Transverse colon (tissue), 4 donors: ENCODE results near the gene ABCG8. TPM values are rescaled to one million over a fixed set of nuclear protein-coding genes. Genes with fewer than 3 reads are reported as not detected.

Experiments used
- DNase-seq: peaks from one replicate; pipeline ENCODE4 v3.0.0-alpha.2; 2019
- H3K27ac ChIP-seq, 4 donors: fragments of 200-600 bp; sonication (generic); 2 replicates each; pipeline ENCODE4 v1.5.1; 2016 to 2018; ENCODE audit warnings: inconsistent platforms in 4 of 4
- H3K27me3 ChIP-seq: fragments of 200-600 bp; sonication (generic); 2 replicates; pipeline ENCODE4 v1.5.1; 2017; ENCODE audit warnings: inconsistent platforms
- H3K36me3 ChIP-seq, 4 donors: fragments of 200-600 bp; sonication (generic); 2 replicates each; pipeline ENCODE4 v1.5.1; 2017 to 2019; ENCODE audit warnings: inconsistent platforms in 4 of 4
- H3K4me1 ChIP-seq, 4 donors: fragments of 200-600 bp; sonication (generic); 2 replicates each; pipeline ENCODE4 v1.5.1; 2017 to 2020; ENCODE audit warnings: inconsistent platforms in 4 of 4
- H3K4me3 ChIP-seq, 4 donors: fragments of 200-600 bp; sonication (generic); 1 replicate in 1 of 4; 2 replicates in 3 of 4; pipeline versions ENCODE4 v1.5.1 to v1.6.1; 2017 to 2019; ENCODE audit warnings: inconsistent platforms in 4 of 4
- H3K9me3 ChIP-seq, 2 donors: fragments of 200-600 bp; sonication (generic); 2 replicates each; pipeline ENCODE4 v1.5.1; 2017 to 2019; ENCODE audit warnings: inconsistent platforms in 2 of 2
- EP300 ChIP-seq: sonication (generic); formaldehyde crosslinking; IDR thresholded peaks from one replicate; pipeline ENCODE4 v1.6.1; 2017; ENCODE audit warnings: antibody characterized with exemption, low read depth
- POLR2A ChIP-seq: fragments of 450-650 bp; IDR thresholded peaks from one replicate; pipeline ENCODE4 v1.6.1; 2016; ENCODE audit warnings: antibody characterized with exemption, mild to moderate bottlenecking, moderate library complexity
- POLR2AphosphoS5 ChIP-seq, 3 donors: sonication (generic); formaldehyde crosslinking; IDR thresholded peaks; one replicate each; pipeline ENCODE4 v1.6.1; 2016; ENCODE audit warnings: antibody characterized with exemption in 3 of 3
- WGBS, 2 donors: methylation state at CpG; one replicate each; pipeline ENCODE4 v1.1.5; 2018; ENCODE audit warnings: low coverage in 1 of 2; 5-methylcytosine and 5-hydroxymethylcytosine counted together
- in situ Hi-C, 4 donors: fragments of 200-750 bp; cut with MboI; loops; one replicate each; pipeline versions ENCODE4 v1.15.0 to v1.15.1; 2017; ENCODE audit warnings: low sequenced_read_pairs in 3 of 4, low pct_ligation_motif_present in 1 of 4, low pct_unique_long_range_greater_than_20kb in 1 of 4
- intact Hi-C: fragments of 100-400 bp; cut with DNase I; formaldehyde crosslinking; loops from one replicate; pipeline ENCODE4 v1.15.1; 2023; ENCODE audit warnings: low total_unique reads
- total RNA-seq, 4 donors: library from RNA; depleted of rRNA; stranded (reverse); fragments of >200 nt; gene quantifications; one replicate each; pipeline ENCODE4 v1.1.0, GENCODE V29; 2016
- TF ChIP-seq, protein P1 (sequence below), 5 experiments: fragments of 200-600 bp in 3 of 5; fragments of 450-650 bp in 2 of 5; sonication (generic) in 3 of 5; IDR thresholded peaks; 1 replicate in 2 of 5; 2 replicates in 3 of 5; pipeline ENCODE4 v1.5.1; 2016 to 2017; ENCODE audit warnings: antibody characterized with exemption in 5 of 5, inconsistent platforms in 3 of 5, mild to moderate bottlenecking in 2 of 5, moderate library complexity in 1 of 5

The ABCG8 gene
- total RNA-seq, 4 donors from 2014 or later = 0.41 TPM; not detected in 3

DNA sequence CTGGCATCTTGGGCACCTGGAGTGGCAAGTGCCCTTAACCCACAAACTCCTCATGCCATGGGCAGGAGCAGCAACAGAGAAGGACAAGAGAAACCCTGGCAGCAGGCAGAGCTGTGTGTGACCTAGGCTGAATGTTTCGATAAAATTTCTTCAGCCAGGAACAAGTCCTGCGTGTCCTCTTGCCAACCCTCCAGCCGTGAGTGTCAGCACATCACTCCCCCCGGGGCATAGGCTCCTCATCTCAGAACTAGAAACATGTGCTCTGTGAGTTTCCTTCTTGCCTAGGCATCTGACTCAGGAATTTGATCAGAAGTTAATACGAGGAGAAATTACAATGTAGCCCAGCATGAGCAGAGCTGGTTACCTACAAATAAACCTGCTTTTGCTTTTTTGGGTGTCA lies 2.2 kb downstream of the ABCG8 start:
- intact Hi-C loops (no loop called here), in situ Hi-C loops (no loop called here)
- TF ChIP-seq, protein P1, sequence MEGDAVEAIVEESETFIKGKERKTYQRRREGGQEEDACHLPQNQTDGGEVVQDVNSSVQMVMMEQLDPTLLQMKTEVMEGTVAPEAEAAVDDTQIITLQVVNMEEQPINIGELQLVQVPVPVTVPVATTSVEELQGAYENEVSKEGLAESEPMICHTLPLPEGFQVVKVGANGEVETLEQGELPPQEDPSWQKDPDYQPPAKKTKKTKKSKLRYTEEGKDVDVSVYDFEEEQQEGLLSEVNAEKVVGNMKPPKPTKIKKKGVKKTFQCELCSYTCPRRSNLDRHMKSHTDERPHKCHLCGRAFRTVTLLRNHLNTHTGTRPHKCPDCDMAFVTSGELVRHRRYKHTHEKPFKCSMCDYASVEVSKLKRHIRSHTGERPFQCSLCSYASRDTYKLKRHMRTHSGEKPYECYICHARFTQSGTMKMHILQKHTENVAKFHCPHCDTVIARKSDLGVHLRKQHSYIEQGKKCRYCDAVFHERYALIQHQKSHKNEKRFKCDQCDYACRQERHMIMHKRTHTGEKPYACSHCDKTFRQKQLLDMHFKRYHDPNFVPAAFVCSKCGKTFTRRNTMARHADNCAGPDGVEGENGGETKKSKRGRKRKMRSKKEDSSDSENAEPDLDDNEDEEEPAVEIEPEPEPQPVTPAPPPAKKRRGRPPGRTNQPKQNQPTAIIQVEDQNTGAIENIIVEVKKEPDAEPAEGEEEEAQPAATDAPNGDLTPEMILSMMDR (IDR thresholded peaks at IDR 0.05) = no peak
- TF ChIP-seq POLR2A (no peak), EP300 (no peak), POLR2AphosphoS5 (IDR thresholded peaks at IDR 0.05) (no peak)
- no peaks in the 10 kb centered on the region for H3K27me3 ChIP-seq
- no peaks in the 10 kb centered on the region for H3K4me1 ChIP-seq
- DNase-seq = no peak
- H3K9me3 ChIP-seq = no peaks in the 10 kb centered on the region
- no peak overlapping the region for H3K4me3 ChIP-seq
- WGBS, 2 donors = 63 to 73% methylated on average over 2 to 5 of the region's 5 CpGs
- H3K27ac ChIP-seq = no peak overlapping the region
- no peaks in the 10 kb centered on the region for H3K36me3 ChIP-seq

DNA sequence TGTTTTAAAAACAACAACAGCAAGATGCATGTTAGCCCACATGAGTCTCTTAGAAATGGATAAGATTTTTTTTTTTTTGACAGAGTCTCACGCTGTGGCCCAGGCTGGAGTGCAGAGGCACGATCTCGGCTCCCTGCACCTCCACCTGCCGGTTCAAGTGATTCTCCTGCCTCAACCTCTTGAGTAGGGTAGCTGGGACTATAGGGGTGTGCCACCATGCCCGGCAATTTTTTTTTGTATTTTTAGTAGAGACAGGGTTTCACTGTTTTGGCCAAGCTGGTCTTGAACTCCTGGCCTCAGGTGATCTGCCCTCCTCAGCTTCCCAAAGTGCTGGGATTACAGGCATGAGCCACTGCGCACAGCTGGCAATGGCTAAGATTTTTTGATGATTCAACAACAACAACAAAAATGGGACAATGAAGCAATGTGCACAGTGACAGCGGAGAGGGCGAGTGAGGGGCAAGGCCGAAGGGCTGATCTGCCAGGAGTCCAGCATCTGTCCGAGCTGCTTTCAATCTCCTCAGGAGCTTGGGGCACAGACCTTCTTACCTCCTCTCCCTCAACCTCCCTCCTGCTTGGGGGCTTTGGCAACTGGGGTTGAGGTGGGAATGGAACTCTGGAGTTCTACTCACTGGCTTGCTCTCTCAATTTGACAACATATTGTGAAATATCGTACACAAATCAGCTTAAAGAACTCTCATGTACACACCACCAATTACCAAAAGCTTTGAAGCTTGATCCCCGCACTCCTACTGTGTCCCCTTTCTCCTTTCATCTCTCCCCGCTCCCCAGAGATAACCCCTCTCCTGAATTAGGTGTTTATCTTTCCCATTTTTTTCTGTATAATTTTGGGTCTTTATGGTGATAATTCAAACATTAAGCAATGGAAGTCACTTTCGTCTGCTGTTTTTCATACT lies 3.4 kb downstream of the ABCG8 start:
- Histone ChIP-seq H3K27ac (no peak overlapping the region), H3K9me3 (no peaks in the 10 kb centered on the region), H3K4me1 (no peaks in the 10 kb centered on the region), H3K27me3 (no peaks in the 10 kb centered on the region), H3K36me3 (no peaks in the 10 kb centered on the region), H3K4me3 (no peak overlapping the region)
- TF ChIP-seq, protein P1 (IDR thresholded peaks at IDR 0.05) = no peak
- TF ChIP-seq EP300 (no peak), POLR2AphosphoS5 (IDR thresholded peaks at IDR 0.05) (no peak), POLR2A (no peak)
- DNase-seq = no peak
- in situ Hi-C loops (no loop called here), intact Hi-C loops (no loop called here)
- WGBS, 2 donors = 96% methylated on average over 4 to 14 of the region's 14 CpGs

DNA sequence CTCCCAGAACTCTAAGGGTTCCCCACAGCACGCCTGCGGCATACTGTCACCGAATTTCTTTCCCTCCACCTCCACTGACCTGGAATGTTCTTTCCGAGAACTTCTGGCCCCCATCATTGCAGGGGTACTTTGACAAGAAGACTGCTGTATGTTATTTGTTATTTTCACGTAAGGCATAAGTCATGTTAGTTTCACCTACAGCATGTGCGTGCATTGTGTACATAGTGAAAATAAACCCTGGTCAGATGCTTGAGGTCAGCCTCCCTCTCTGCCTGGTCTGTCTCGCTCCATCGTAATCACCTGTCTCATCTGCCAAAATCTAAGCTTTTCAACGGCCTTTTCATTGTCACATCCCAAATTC lies 4.1 kb downstream of the ABCG8 start:
- Histone ChIP-seq H3K36me3 (no peaks in the 10 kb centered on the region), H3K27ac (no peak overlapping the region), H3K9me3 (no peaks in the 10 kb centered on the region), H3K4me3 (no peak overlapping the region), H3K4me1 (no peaks in the 10 kb centered on the region), H3K27me3 (no peaks in the 10 kb centered on the region)
- in situ Hi-C loops (no loop called here), intact Hi-C loops (no loop called here)
- WGBS, 2 donors = 76 to 82% methylated on average over 6 to 9 of the region's 9 CpGs
- TF ChIP-seq EP300 (no peak), POLR2A (no peak), POLR2AphosphoS5 (IDR thresholded peaks at IDR 0.05) (no peak)
- TF ChIP-seq, protein P1 (IDR thresholded peaks at IDR 0.05) = no peak
- no peak for DNase-seq

DNA sequence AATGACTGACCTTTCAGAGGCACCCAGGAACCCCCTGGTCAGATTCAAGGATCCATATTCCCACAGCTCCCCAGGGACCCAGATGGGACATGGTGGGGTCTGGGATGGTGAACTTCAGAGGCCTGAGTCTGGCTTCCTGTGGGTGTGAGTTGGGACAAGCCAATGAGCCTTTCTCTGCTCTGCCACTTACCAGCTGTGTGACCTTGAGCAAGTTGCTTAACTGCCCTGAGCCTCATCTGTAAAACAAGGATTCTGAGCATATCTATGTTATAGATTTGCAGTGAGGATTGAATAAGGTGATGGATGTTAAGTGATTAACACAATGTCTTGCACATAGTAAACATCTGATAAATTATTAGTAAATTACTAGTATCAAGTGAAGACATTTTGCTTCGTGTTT lies 6.4 kb downstream of the ABCG8 start:
- H3K4me3 ChIP-seq = no peak overlapping the region
- DNase-seq = no peak

More for the DNA sequence above, 6.4 kb downstream of the ABCG8 start:
- 72 to 80% methylated on average over 1 of the region's 1 CpG for WGBS, 2 donors
- Histone ChIP-seq H3K27me3 (no peaks in the 10 kb centered on the region), H3K9me3 (no peaks in the 10 kb centered on the region), H3K4me1 (no peaks in the 10 kb centered on the region), H3K36me3 (no peaks in the 10 kb centered on the region), H3K27ac (no peak overlapping the region)
- TF ChIP-seq POLR2A = no peak
- TF ChIP-seq POLR2AphosphoS5 (IDR thresholded peaks at IDR 0.05) = no peak
- no peak for TF ChIP-seq EP300
- intact Hi-C loops (no loop called here), in situ Hi-C loops (no loop called here)
